NCI-H748 (cell line): Measurements from ENCODE around the gene FPR2.
"Not testable (repeated sequence)": the region's sequence is repeated elsewhere in the genome, so short reads cannot be mapped to it uniquely, and the experiment has no call there.

Experiments
- DNase-seq: peaks from one replicate; lab custom pipeline; 2025; ENCODE audit not compliant: unreplicated experiment; lab: John Stamatoyannopoulos, UW

FPR2 gene

GRCh38 chr19:51803967-51804366, 43.0 kb downstream of the FPR2 start:
- no peak for DNase-seq

- not testable (repeated sequence) for DNase-seq
Observed at GRCh38 chr19:51804789-51805188, 43.8 kb downstream of the FPR2 start.

GRCh38 chr19:51805396-51805795, 44.4 kb downstream of the FPR2 start:
- DNase-seq: not testable (repeated sequence)

- DNase-seq: not testable (repeated sequence)
Observed at GRCh38 chr19:51806571-51806970, 45.6 kb downstream of the FPR2 start.

DNA sequence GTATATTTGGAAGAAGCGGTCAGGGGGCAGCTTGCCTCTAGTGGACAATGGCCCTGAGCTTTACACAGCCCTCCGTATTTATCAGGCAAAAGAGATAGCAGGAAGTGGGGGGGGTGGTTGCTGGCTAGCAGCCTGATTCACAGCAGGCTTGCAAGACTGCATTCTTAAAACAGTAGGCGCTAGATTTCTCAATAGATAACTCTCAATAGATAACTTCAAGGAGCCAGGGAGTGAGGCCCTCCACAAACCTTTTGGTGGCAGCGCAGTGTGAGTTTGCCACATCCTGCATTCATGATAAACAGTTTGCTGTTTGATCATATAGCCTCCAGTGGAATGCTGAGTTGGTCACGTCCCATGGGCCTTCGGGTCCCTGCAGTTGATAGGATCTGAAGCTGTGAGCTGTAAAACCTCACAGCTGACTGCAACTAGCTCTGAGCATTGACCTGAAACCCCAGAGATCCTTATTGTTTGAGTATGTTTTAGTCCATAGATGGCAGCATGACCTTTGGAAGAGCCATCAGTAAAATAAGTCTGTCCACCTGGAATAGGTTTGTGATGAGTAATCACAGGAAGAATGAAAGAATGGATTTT, 46.2 kb downstream of the FPR2 start:
- DNase-seq: no peak

GRCh38 chr19:51807925-51808324, 46.9 kb downstream of the FPR2 start:
- no peak for DNase-seq

DNA sequence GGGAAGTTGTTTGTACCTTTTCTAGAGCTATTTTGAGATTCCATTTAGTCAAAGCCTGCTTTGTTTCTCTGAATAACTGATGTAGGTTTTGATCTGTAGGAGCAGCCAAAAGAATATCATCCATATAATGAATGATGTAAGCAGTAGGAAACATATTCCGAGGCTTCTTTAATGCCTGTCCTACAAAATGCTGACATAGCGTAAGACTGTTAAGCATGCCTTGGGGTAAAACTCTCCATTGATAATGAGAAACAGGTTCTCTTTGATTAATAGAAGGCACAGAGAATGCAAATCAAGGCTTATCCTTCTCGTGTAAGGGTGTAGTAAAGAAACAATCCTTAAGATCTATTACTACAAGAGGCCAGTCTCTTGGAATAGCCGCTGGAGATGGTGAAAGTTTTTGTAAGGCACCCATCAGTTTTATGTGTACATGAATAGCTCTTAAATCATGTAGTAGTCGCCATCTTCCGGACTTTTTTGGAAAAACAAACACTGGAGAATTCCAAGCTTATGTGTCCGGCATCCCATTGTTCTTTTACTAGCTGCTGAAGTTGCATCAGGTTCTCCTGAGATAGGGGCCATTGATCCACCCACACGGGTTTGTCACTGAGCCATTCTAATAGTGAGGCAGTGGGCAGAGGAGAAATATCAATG, 47.5 kb downstream of the FPR2 start:
- DNase-seq: peak; percentile 19

DNA sequence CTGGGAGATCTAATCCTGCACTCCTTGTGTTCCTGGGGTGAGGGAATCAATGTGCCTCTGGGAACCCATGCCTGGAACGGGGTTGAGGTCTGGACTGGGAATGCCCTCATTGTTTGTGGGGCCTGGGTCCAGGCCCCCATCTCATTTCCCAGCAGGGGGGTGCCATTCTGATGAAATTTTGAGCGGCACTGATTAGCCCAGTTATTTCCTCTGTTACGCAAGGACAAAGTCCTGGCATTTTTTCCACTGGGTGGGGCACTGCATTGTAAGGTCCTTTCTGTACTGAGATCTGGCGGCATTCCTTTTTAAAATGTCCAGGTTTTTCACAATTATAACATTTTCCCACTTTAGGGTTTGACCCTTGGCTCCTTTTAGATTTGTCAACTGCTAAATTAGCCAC, 48.8 kb downstream of the FPR2 start:
- no peak for DNase-seq

- DNase-seq: no peak
Observed at GRCh38 chr19:51810223-51810622, 49.2 kb downstream of the FPR2 start.

DNA sequence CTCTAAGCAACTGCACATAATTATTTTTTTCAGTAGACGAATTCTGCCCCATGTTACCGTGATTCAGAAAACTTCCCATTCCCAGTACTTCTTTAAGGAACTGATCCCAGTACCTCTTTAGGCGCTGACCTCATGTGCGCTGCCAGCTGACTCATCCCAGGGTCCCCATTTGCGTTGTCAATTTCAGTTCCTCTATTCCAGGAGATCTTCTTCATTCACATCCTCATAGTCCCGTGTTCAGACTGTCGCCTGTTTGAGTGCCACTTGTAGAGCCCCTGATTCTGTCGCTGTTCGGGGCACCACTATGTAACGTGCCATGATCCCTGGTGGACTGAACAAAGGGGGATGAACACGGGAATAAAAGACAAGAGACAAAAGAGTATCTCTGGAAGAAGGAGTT, 50.4 kb downstream of the FPR2 start:
- no peak for DNase-seq

DNA sequence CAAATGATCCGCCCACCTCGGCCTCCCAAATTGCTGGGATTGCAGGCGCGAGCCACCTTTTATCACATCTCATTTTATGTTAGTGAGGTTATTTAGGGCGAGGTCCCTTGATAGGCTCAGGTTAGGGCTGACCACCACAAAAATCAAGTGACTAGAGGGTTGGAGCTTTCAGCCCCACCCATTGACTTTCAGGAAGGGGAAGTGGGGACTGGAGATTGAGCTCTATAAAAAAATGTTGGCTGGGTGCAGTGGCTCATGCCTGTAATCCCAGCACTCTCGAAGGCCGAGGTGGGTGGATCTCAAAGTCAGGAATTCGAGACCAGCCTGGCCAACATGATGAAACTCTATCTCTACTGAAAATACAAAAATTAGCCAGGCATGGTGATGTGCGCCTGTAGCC, 54.1 kb downstream of the FPR2 start:
- no peak for DNase-seq

DNA sequence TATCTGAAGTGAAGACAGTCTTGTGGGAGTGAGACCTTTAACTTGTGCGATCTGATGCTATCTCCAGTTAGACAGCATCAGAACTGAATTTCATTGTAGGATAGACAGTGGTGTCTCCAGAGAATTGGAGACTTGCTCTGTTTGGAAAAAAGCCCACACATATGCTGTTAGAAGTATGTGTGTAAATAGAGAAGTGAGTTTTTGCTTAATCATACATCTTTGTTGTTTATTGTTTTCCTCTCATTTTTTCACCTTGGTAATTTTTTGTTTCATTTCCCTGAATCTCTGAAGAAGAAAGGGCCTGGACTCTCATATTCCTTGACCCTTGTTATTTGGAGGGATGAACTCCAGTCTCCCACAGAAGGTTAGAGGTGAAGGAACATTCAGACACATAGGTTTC, 55.7 kb downstream of the FPR2 start:
- no peak for DNase-seq

DNA sequence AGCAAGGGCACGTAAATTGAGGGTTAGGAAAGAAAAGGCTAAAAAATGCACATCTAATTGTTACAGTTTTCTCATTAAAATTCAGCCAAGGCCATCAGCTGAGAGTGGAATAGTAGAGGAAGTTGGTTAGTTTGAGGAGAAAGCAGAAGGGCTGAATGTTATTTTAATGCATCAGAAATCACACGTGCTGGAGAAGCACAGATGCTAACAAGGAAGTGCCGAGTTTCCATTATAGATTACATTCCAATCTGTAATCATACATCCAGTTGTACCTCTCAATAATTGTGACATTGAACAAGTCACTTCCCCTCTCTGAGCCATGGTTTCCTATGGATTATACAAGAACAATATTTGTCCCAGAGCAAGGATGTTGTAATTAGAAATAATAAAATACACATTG, 59.0 kb downstream of the FPR2 start:
- no peak for DNase-seq
